D341Med (cell line): ENCODE data around the gene SP1.
"Not testable (repeated sequence)": the region's sequence is repeated elsewhere in the genome, so short reads cannot be mapped to it uniquely, and the experiment has no call there.

Experiments used
- DNase-seq: peaks from one replicate; pipeline ENCODE4 v3.0.0; 2012; ENCODE audit warnings: low spot score

Gene SP1

DNA sequence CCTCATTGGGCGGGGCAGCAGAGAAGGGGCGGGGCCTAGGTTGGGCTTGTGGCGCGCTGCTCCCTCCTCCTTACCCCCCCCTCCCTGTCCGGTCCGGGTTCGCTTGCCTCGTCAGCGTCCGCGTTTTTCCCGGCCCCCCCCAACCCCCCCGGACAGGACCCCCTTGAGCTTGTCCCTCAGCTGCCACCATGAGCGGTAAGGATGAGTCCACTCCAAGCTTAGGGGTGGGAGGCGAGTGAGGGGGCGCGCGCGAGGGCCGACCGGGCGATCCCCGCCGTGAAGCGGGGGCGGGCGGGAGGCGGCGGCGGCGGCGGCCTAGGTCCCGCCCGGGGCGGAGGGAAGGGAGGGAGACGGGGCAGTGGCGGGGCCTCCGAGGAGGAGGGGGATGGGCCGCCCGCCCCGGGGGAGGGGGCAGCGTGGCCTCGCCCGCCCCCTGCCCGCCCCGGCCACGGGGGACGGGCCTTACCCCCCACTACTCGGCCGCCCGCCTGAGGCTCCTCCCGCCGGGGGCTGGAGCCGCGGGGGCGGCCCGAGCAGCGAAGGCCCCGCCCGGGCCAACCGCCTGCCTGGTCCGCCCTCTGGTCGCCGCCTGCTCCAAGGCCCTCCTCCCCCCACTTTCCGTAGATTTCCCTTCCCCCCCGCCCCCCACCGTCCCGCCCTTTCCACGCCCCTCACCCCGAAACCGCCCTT, at the start of gene SP1:
Gene SP1, plus strand, starts transcription at position 73 of the 690 bp plus-strand sequence. Its CDS starts 116 bp downstream, at position 189.
- DNase-seq, result peak; percentile 89

DNA sequence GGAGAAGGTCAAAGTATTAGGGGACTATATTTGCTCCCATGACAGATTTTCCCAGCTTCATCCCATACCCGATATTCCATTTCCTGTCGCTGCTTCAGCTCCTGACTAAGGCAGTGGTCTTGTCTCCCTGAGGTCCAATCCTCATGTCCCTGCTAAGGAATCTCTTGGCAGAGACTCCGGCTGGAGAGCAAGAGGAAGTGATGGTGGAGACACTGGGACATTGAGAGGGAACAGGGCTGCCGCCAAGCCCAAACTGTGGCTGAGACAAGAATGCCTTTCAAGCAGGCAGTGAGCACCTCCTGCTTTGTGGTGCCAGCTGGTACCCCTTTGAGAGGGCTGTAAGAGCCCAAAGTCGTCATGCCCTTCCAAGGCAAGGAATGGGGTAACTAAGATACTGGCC, 49.3 kb upstream of the SP1 start:
- no peak for DNase-seq

DNA sequence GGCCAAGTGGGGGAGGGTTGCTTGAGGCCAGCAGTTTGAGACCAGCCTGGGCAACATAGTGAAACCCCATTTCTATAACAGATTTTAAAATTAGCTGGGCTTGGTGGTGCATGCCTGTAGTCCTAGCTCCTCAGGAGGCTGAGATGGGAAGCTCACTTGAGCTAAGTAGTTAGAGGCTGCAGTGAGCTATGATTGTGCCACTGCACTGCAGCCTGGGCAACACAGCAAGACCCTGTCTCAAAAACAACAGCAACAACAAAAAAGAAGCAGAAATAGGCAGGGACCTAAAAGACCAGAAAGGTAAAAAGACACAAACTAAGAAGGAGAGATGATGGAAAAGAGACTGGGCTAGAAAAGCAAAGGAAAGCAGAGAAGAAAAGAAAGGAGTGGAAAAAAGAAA, 47.6 kb upstream of the SP1 start:
- DNase-seq, result not testable (repeated sequence)

DNA sequence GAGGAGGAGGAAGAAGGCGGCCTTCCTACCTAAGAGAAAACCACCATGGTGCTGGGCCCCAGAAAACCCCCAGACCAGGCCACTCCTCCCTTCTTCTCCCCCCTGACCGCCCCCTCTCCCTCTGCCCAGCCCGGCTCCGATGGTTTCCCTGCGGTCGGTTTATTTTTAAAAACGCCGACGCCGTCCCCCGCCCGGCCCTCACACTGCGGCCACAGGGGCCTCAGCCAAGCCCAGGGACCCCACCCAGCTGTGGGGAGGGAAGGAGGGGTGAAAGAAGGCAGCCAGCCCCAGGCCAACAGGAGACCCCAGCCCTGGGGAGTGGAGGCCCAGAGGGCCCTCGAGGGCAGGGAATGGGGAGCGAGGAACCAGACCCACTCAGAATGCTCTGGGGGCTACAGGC, 47.2 kb upstream of the SP1 start:
- DNase-seq, result peak; percentile 21

DNA sequence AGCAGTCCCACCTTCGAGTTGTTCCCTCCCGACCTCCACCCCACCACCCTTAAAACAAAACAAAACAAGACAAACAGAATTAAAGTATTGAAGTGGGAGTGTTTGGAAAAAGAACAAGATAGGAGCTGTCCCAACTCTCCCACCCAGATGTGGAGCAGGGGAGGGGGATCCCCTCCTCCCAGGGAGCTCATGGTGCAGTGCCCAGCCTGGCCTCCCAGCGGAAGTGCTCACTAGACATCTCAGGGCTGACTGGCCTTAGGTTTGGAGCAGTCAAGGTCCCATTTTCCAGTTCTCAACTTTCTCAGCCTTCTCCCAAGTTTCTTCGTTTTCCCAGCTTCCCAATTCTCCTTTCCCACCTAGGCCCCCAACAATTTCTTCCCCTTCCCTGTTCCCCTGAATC, 46.7 kb upstream of the SP1 start:
- DNase-seq, result peak; percentile 15

DNA sequence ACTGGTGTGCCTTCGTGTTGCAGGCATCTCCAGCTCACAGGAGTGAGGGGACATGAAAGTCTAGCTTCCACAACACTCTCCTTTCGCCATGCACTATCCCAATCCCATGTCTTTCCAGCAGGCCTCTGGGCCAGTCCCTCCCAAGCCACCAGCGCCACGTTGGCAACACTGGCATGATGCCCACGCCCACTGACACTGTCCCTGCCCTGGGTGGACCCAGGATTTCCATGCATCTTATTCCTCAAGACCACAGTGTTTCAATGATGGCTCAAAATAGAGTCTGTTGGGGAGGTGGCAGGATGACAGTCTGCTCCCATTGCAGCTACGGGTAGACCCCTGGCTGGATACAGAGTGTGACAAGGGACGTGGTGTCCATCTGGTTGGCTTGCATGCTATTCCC, 46.1 kb upstream of the SP1 start:
- DNase-seq, result no peak

DNA sequence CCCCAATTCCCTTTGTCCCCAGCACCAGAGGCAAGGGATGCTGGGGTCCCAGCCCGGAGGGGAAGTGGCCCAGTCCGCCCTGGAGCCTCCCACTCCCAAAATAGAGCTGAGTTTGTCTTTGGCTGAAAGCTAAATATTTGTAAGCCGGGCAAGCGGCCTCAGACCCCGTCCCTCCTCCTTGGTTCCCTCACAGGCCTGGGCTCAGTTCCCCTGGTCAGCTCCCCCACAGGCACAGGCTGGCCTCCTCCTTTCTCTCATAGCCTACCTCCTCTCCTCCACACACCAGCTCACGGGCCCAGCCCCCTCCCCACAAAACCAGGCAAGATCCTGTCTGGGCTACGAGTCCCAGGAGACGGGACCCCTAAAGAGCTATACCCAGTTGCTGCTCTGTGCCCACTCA, 45.2 kb upstream of the SP1 start:
- no peak for DNase-seq

DNA sequence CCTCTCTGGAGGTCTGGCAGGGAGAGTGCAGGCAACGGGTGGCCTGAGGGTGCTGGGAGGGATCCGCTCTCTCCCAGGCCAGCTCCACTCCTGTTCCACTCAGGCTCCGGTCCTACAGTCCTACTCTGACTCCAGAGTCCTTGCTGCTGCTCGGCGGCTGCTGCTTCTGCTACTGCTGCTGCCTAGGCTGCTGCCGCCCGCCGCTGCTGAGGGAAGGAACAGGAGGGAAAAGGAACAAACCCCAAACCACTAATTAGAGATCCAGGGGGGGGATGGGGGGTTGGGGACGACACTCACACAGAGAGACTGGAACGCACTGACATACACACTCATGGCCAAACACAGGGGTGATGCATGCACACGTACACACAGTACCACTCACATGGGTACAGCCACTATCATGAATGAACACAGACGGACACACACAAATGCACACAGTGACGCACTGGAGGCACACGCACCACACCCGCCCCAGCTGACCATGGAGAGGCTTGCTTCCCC, 43.7 kb upstream of the SP1 start, which contains the start of gene SP7:
Gene SP7, minus strand, starts transcription at position 174 of the 501 bp plus-strand sequence. CDS start 708 bp downstream, outside the sequence.
- DNase-seq, result no peak

DNA sequence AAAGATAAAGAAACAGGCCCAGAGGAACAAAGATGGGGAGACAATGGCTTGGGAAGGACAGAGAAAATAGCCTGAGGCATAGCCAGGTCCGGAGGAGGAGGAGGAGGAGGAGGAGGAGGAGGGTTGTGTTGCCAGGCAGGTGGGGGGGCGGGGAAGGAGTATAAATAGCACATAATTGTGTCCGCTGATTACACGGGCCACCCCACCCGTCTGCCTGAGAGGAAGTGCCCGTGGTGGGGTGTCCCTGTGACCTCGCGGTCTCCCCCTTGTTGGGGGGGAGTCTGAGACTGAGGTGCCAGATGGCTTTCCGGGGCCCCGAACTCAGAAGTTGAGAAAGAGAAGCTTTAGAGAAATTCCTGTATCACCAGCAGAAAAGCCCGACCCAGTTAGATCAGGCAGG, 42.0 kb upstream of the SP1 start:
- DNase-seq, result no peak

DNA sequence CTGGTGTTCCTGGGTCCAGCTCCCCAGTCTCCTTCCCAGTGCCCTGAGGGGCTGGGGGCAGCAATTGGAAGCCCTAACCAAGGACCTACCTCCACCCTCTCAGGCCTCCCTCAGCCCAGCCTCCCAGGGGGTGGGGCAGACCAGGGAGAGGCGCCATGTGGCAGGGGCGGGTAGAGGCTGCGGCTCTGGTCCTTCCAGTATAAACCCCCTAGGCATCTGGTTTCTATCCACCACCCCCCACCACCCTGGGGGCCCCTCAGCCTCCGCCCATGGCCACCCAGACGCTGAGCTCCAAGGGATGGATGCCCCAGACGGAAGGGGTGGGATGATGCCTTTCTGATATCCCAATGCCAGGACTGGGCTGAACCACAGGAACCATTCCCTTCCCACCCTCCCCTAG, 41.1 kb upstream of the SP1 start:
- peak; percentile 47 for DNase-seq

DNA sequence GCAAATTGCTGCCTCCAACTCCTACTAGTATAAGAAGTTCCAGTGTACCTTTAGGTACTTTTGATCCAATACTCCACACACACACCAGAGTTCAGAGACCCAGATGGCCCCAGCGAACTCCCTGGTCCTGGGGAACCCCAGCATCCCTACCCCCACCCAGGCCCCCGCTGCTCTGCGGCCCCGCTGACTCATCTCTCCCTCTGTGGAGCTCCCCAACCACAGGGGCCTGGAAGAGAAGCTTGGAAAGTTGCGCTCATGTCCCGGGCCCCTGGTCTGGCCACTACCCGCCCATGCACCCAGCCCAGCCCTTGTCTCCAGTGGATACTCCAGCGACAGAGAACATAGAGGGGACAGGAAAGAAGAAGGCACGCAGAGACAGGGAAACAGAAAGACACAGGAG, 39.6 kb upstream of the SP1 start:
- no peak for DNase-seq

DNA sequence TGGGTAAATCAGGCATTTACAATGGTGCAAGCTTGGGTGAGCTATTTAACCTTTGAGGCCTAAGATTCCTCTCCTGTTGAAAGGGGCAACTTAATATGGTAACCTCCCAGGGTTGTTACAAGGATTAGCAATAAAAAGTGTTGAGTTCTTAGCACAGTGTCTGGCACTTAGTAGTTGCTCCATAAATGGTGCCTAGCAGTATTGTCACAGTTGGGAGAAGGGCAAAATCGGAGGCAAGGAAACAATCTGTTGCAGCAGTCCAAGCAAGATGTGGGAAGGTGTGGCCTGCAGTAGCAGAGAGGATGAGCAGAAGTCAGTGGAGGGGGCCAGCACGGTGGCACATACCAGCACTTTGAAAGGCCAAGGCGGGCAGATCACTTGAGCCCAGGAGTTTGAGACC, 36.5 kb upstream of the SP1 start:
- DNase-seq, result no peak

DNA sequence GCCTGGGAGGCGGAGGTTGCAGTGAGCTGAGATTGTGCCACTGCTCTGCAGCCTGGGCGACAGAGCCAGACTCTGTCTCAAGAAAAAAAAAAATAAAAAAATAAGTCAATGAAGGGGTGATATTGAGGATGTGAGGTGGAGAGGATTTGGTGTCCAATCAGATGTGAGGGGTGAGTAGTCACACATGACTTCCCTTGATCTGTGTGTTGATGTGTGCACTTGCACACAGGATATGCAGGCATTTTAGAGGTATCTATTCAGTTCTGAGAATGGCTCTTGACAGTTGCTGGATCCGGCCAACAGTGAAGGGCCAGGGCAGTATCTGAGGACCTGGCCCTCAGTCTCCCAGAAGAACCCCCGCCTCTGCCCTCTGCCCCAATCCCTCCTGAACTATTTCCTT, 36.0 kb upstream of the SP1 start:
- no peak for DNase-seq

DNA sequence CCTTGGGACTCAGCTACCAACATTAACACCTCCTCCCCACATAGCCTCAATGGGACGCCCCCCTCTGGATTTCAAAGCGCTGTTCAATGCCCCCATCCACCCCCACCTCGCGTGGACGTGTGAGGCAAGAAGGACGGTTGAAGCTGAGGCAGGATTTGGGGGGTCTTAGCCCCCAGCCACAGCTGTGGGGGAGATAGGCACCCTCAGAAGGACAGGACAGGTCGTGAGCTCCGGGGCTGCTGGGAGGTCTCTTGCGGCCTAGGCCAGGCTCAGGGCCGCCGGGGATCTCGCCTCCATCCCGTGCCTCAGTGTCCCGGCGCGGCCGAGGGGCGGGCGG, 35.5 kb upstream of the SP1 start:
- no peak for DNase-seq

DNA sequence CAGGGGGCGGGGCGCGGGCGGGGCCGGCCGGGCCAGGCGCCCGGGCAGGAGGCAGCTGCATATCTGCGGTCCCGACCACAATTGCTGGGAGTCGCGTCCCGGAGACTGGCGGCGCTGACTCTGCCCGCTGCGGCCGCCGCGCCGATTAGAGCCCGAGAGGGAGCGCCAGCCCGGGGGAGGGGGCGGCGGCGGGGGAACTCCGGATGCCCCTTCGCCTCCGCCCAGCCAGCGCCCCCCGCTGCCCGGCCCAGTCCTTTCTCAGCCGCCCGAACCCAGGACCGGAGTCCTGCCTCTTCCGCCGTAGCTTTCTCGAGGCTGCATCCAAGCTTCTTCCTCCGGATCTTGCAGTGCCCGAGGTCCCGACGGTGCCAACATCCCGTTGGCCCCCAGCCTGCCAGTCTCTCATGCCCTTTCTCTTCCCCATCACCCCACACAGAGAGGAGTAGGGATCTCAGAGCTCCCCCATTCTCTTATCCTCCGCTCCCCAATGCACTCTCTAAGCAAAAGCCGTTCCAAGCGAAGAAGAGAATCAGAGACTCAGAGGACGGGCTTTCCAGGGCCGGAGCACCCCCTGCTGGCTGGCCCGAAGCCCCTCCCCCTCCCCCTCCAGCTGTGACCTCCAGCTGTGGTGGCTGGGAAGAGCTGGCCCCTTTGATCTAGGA, 35.0 kb upstream of the SP1 start:
- peak; percentile 85 for DNase-seq

DNA sequence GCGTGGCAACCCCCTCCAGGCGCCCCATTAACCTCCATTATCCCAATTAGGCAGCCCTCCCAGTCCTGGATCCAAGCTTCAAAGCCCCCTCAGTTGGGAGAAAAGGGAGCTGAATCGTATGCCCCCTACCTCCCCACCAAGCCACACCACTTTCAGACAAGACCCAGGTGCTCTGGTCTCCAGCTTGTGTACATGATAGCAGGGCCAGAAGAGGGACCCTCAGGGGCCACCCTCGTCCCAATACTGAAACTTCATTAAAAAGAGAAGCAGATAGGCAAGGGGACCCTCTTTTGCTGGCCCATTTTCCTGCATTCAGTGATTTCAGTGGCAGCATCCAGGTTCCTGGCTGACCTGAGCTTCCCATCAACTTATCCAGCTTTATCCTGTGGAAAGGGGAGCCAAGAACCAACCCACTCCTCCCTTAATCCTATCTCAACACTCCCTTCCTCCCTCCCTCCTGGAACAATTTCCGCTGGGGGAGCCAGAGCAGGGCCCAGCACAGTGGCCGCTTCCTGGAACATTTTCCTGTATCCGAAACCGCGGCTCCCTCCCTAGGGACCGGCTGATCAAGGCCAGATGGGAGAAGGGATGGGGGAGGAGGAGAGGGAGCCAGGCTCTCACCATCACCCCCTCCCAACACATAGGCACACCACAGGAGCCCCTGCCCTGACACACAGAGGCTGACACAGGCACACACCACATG, 34.3 kb upstream of the SP1 start:
- no peak for DNase-seq

DNA sequence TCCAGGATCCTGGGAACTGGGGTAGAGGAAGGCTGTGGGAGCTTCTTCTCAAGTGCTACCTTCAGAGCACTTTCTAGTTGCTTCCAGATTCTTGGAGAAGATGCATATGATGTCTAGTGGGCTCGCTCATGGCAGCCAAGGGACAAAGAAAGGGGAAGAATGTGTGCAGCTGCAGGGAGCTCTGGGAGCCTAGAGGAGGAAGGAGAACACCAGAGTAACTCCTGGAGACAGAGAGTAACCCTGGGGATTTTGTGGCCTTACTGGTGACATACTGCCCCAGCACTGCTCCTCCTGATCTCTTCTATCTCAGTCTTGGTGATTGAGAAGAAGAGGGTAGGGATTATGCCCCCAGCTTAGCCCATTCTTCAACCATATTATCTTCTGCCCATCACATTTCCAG, 33.5 kb upstream of the SP1 start:
- DNase-seq, result no peak

DNA sequence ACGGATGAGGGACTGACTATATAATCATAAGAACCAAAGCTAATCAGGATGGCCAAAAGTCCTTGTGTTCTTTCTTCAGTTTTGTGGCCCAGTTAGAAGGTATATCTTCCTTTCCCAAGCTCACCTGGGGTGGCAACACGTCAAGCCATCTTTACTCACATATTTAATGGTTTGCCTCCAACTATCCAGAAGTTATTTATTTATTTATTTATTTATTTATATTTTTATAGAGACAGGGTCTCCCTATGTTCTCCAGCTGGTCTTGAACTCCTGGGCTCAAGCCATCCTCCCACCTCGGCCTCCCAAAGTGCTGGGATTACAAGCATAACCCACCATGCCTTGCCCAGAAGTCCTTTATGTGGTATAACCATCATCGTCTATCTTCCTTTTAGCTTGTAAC, 32.1 kb upstream of the SP1 start:
- no peak for DNase-seq

DNA sequence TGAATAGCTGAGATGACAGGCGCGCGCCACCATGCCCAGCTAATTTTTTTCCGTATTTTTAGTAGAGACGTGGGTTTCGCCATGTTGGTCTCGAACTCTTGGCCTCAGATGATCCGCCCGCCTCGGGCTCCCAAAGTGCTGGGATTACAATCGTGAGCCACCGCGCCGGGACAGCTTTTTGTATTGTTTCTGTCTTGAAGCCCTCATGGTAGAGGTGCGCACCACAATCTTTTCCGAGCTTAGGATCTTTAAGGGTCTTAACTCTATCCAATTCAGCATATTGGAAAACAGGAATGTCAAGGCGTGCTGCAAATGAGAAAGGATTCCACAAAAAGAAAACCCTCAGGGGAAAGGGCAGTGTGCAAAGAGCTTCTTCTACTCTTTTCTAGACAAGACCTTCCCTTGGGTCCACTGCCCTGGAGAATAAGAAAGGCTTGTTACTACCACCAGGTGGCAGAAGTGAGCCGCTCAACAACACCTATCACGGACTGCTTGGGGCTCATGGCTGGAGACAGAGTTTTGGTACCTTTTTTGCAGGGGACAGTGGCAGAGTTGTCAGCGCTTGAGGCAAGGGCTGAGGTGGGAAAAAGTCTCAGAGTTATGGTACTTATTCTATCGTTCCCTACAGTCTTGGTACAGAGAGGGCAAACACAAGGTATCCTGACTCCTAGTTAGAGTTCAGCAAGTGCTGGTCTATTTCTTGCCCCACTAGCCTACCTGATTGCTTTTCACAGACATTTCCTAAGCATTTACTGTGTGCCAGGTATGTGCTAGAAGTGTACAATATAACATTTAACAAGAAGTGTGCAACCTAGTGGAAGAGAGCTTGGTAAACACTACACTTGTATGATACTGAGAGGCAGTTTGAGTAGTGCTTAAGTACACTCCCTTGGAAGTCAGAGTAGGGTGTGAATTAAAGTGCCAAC, 27.4 kb upstream of the SP1 start:
- peak; percentile 79 for DNase-seq

DNA sequence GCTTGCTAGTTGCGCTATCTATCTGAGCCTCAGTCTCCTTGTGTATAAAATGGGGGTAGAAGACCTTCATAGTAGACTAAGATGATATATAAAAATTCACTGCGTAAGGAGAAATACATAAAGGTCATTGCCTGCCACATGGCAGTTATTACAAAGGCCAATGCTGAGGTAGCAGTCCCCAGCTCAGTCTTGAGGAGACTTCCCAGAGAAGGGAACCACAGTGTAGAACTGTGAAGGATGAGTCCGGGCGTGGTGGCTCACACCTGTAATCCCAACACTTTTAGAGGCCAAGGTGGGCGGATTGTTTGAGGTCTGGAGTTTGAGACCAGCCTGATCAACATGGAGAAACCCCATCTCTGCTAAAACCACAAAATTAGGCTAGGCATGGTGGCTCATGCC, 26.7 kb upstream of the SP1 start:
- no peak for DNase-seq

DNA sequence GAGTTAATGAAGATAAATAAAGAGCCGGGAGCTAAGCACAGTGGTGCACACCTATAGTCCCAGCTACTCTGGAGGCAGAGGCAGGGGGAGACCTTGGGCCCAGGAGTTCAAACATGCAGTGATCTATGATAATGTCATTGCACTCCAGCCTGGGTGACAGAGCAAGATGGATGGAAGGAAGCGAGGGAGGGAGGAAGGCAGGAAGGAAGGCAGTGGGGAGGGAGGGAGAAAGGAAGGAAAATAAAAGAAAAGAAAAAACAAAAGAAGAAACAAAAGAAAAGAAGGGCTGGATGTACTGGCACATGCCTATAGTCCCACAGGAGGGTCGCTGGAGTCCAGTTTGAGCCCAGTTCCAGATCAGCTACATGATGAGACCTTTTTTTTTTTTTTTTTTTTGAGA, 24.9 kb upstream of the SP1 start:
- DNase-seq, result no peak

DNA sequence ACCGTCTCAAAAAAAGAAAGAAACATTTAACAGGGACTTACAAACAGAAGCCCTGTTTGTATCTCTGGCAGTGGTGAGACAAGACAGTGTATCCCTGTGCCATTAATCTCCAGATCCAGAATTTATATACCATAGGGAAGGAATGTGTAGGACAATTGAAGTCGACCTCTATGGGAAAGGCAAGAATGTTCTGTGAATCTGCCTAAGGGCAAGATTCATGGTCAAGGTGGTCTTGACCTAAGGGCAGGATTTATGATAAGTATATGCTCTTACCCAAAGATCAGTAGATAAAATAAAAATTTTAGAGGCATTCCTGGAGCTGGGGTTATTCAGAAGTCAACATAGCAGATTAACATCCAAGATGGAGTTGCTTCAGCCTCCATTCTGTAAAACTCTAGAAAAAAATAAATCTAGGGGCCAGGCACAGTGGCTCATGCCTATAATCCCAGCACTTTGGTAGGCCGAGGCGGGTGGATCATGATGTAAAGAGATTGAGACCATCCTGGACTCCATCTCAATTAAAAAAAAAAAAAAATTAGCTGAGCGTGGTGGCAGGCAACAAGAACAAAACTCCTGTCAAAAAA, 21.0 kb upstream of the SP1 start:
- no peak for DNase-seq
